ENCODE data around the gene OR4D5. TPM values are rescaled to one million over a fixed set of nuclear protein-coding genes. Genes with fewer than 3 reads are reported as not detected.

OR4D5 gene
- not detected in 5 replicates for total RNA-seq (2022; extraction: Qiagen RNA extraction; ENCODE audit: low read depth)

DNA sequence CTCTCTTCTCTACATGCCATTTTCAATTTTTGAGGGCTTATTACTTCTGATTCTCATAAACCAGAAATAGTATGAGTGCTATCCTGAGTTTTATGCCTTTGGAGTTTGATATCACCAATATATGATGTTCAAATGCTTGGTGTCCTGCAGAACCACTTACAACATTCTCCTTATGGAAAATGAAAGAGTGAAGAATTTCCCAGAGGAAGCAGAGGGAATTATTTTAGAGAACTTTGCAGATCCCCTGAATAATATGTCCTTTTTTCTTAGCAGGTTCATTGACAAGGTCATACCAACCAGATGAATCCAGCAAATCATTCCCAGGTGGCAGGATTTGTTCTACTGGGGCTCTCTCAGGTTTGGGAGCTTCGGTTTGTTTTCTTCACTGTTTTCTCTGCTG lies at the start of gene OR4D5:
Gene OR4D5 (plus strand): TSS at position 301 of the 400 bp plus-strand sequence. CDS start 0 bp downstream, at position 301.

GRCh38 chr11:123901867-123902266 lies 37.5 kb upstream of the OR4D5 start, which contains the start of gene OR8D4:
Gene OR8D4, plus strand, starts transcription at chr11:123902167. Its CDS starts 4,265 bp downstream, at chr11:123906432.

DNA sequence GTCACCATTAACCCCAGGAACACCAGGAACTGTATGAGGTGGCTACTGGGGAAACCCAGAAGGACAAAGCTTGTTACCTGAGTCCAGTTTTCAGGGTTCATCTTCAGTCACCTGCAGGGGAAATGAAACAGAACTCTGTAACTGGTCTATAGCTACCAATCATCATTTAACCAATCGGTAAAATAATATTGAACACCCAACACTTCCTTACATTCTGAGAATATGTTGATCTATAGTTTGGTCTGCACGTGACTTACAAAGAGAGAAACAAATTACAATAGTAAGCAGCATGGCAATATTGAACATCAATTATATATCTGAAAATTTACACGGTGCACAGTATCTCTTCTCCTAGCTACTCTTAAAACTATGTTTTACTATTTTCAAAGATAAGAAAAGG lies 4.3 kb downstream of the OR4D5 start, which contains the start of gene OR6T1:
Gene OR6T1 (minus strand): TSS at position 101 of the 400 bp plus-strand sequence. CDS start 0 bp downstream, at position 101.

DNA sequence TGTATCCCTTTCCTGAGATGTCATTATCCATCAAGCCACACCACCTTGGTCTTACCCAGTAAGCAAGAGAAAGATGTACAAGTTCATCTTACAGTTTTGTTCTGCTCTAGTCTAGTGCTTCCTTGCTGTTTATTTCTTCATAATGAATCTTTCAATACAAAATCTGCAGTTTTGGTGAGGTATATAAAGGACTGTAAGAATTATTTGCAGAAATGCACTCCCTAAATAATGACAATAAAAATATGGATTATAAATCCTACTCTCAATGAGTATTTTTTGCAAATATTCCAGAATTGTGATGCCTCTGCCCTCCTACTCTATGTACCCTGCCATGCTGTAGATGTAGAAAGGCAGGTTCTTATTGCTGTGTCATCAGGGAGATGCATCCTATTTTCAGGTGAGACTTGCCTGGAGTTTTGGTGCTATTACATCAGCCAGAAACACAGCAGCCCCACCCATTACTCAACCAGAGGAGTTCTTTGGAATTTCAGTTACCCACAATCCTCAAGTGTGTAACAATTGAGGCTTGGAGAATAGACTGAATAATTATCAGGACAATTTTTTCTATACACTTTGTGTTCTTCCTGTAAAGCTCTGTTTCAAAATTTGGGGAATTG lies 38.4 kb downstream of the OR4D5 start, which contains the start of gene OR10S1:
Gene OR10S1 (minus strand): TSS at position 51 of the 617 bp plus-strand sequence. CDS start 117 bp downstream, outside the sequence.

Other genes starting within 250 kb of the OR4D5 start
- gene ZNF202, start 198.0 kb upstream of the OR4D5 start, total RNA-seq (2022; extraction: Qiagen RNA extraction; ENCODE audit: low read depth): 8.8 to 10.8 TPM (median 9.9 TPM) in 5 replicates
- not detected in 5 replicates for gene OR6X1, start 185.1 kb upstream of the OR4D5 start, total RNA-seq (2022; extraction: Qiagen RNA extraction; ENCODE audit: low read depth)
- gene OR6M1, start 133.3 kb upstream of the OR4D5 start, total RNA-seq (2022; extraction: Qiagen RNA extraction; ENCODE audit: low read depth): not detected in 5 replicates
- not detected in 5 replicates for gene TMEM225, start 53.9 kb upstream of the OR4D5 start, total RNA-seq (2022; extraction: Qiagen RNA extraction; ENCODE audit: low read depth)
- gene OR8D4, start 37.5 kb upstream of the OR4D5 start, total RNA-seq (2022; extraction: Qiagen RNA extraction; ENCODE audit: low read depth): not detected in 5 replicates
- not detected in 5 replicates for gene OR6T1, start 4.2 kb downstream of the OR4D5 start, total RNA-seq (2022; extraction: Qiagen RNA extraction; ENCODE audit: low read depth)
- gene OR10S1, start 38.2 kb downstream of the OR4D5 start, total RNA-seq (2022; extraction: Qiagen RNA extraction; ENCODE audit: low read depth): not detected in 5 replicates
- not detected in 5 replicates for gene OR10G6, start 55.5 kb downstream of the OR4D5 start, total RNA-seq (2022; extraction: Qiagen RNA extraction; ENCODE audit: low read depth)
- gene OR10G4, start 73.4 kb downstream of the OR4D5 start, total RNA-seq (2022; extraction: Qiagen RNA extraction; ENCODE audit: low read depth): not detected in 5 replicates
- gene OR10G9, start 83.4 kb downstream of the OR4D5 start, total RNA-seq (2022; extraction: Qiagen RNA extraction; ENCODE audit: low read depth): not detected in 5 replicates
- not detected in 5 replicates for gene OR10G8, start 87.2 kb downstream of the OR4D5 start, total RNA-seq (2022; extraction: Qiagen RNA extraction; ENCODE audit: low read depth)
- not detected in 5 replicates for gene OR10G7, start 101.7 kb downstream of the OR4D5 start, total RNA-seq (2022; extraction: Qiagen RNA extraction; ENCODE audit: low read depth)
- gene VWA5A, start 175.8 kb downstream of the OR4D5 start, total RNA-seq (2022; extraction: Qiagen RNA extraction; ENCODE audit: low read depth): 0.15 to 0.44 TPM (median 0.23 TPM) in 5 replicates
- gene OR10D3, start 243.7 kb downstream of the OR4D5 start, total RNA-seq (2022; extraction: Qiagen RNA extraction; ENCODE audit: low read depth): not detected in 5 replicates